CD4-positive, alpha-beta T cell treated with Interleukin-17A for 4 hours (primary cell): Measurements from ENCODE around the gene DNAL4.

ENCODE experiments used
- DNase-seq: peaks from one replicate; pipeline ENCODE4 v3.0.0-alpha.2; 2020; ENCODE audit warnings: mixed read lengths

Gene DNAL4

GRCh38 chr22:38793721-38794466, at the start of gene DNAL4:
Gene DNAL4, minus strand, starts transcription at chr22:38794143. Its CDS starts 11,412 bp downstream, at chr22:38782731.
- peak; percentile 95 for DNase-seq

- peak; percentile 66 for DNase-seq
These were observed 49.3 kb upstream of the DNAL4 start for GRCh38 chr22:38843201-38843656.

GRCh38 chr22:38842512-38843200, 48.7 kb upstream of the DNAL4 start:
- no peak for DNase-seq

GRCh38 chr22:38841635-38842034, 47.7 kb upstream of the DNAL4 start:
- no peak for DNase-seq

- no peak for DNase-seq
These were observed 47.3 kb upstream of the DNAL4 start for GRCh38 chr22:38841211-38841610.

- DNase-seq = no peak
These were observed 46.2 kb upstream of the DNAL4 start for GRCh38 chr22:38840129-38840528.

- no peak for DNase-seq
These were observed 45.7 kb upstream of the DNAL4 start for GRCh38 chr22:38839686-38840085.

- no peak for DNase-seq
These were observed 43.5 kb upstream of the DNAL4 start for GRCh38 chr22:38837414-38837928.

GRCh38 chr22:38835888-38836301, 42.0 kb upstream of the DNAL4 start:
- DNase-seq = no peak

- DNase-seq = no peak
These were observed 41.0 kb upstream of the DNAL4 start for GRCh38 chr22:38834991-38835390.

- no peak for DNase-seq
These were observed 40.4 kb upstream of the DNAL4 start for GRCh38 chr22:38834215-38834953.

- DNase-seq = no peak
These were observed 39.1 kb upstream of the DNAL4 start for GRCh38 chr22:38833061-38833460.

GRCh38 chr22:38832005-38832978, 38.3 kb upstream of the DNAL4 start:
- DNase-seq = no peak

GRCh38 chr22:38831166-38831945, 37.4 kb upstream of the DNAL4 start:
- DNase-seq = no peak

- DNase-seq = no peak
These were observed 36.8 kb upstream of the DNAL4 start for GRCh38 chr22:38830845-38831108.

GRCh38 chr22:38830026-38830844, 36.3 kb upstream of the DNAL4 start:
- no peak for DNase-seq

GRCh38 chr22:38829485-38829884, 35.5 kb upstream of the DNAL4 start:
- no peak for DNase-seq

GRCh38 chr22:38828616-38829205, 34.8 kb upstream of the DNAL4 start:
- DNase-seq = no peak

- no peak for DNase-seq
These were observed 34.2 kb upstream of the DNAL4 start for GRCh38 chr22:38828191-38828590.

GRCh38 chr22:38827510-38827909, 33.6 kb upstream of the DNAL4 start:
- DNase-seq = no peak
